H9 (cell line): Measurements from ENCODE around the gene APLF. TPM values are rescaled to one million over a fixed set of nuclear protein-coding genes. Genes with fewer than 3 reads are reported as not detected.

ENCODE experiments used
- DNase-seq: peaks from one replicate; pipeline ENCODE4 v3.0.0-alpha.2; 2017
- H2AFZ ChIP-seq: one replicate; pipeline ENCODE4 v1.6.1; 2013; ENCODE audit warnings: mild to moderate bottlenecking, low read length, control low read depth, moderate library complexity
- H2AK5ac ChIP-seq: 2 replicates; pipeline ENCODE4 v1.6.1; 2013; ENCODE audit warnings: low read length, control low read depth, mixed read lengths; ENCODE audit not compliant: insufficient read length
- H2BK120ac ChIP-seq: one replicate; pipeline ENCODE4 v1.6.1; 2013; ENCODE audit warnings: low read depth, mild to moderate bottlenecking, low read length, control low read depth, inconsistent platforms; ENCODE audit not compliant: poor library complexity, severe bottlenecking
- H2BK12ac ChIP-seq: 2 replicates; pipeline ENCODE4 v1.6.1; 2013; ENCODE audit warnings: low read length, control low read depth, mixed read lengths, low read depth; ENCODE audit not compliant: insufficient read length
- H2BK15ac ChIP-seq: 2 replicates; pipeline ENCODE4 v1.6.1; 2013; ENCODE audit warnings: low read depth, low read length, control low read depth
- H2BK20ac ChIP-seq: one replicate; pipeline ENCODE4 v1.6.1; 2013; ENCODE audit warnings: low read depth, mild to moderate bottlenecking, low read length, control low read depth, inconsistent platforms; ENCODE audit not compliant: poor library complexity, severe bottlenecking
- H2BK5ac ChIP-seq: 2 replicates; pipeline ENCODE4 v1.6.1; 2013; ENCODE audit warnings: low read length, control low read depth, mixed read lengths; ENCODE audit not compliant: insufficient read length
- H3K14ac ChIP-seq: 2 replicates; pipeline ENCODE4 v1.6.1; 2013; ENCODE audit warnings: low read length, control low read depth; ENCODE audit not compliant: insufficient read depth
- H3K18ac ChIP-seq: 2 replicates; pipeline ENCODE4 v1.6.1; 2013; ENCODE audit warnings: low read depth, mild to moderate bottlenecking, mixed read lengths, low read length, control low read depth; ENCODE audit not compliant: insufficient read length
- H3K23ac ChIP-seq: 2 replicates; pipeline ENCODE4 v1.6.1; 2013; ENCODE audit warnings: low read length, control low read depth, mixed read lengths, low read depth; ENCODE audit not compliant: insufficient read length
- H3K23me2 ChIP-seq: 2 replicates; pipeline ENCODE4 v1.6.1; 2013; ENCODE audit warnings: low read depth, mild to moderate bottlenecking, mixed read lengths, low read length, control low read depth; ENCODE audit not compliant: insufficient read length, poor library complexity, severe bottlenecking
- H3K27ac ChIP-seq: 2 replicates; pipeline ENCODE4 v1.5.1; 2013; ENCODE audit warnings: low read length, control low read depth, mixed read lengths, low read depth; ENCODE audit not compliant: insufficient read length
- H3K27me3 ChIP-seq: 2 replicates; pipeline ENCODE4 v1.6.1; 2013; ENCODE audit warnings: low read length, control low read depth, inconsistent platforms; ENCODE audit not compliant: insufficient read depth
- H3K4ac ChIP-seq: 2 replicates; pipeline ENCODE4 v1.6.1; 2013; ENCODE audit warnings: low read depth, mild to moderate bottlenecking, control low read depth, inconsistent platforms, low read length, moderate library complexity
- H3K4me1 ChIP-seq: 2 replicates; pipeline ENCODE4 v1.6.1; 2013; ENCODE audit warnings: low read length, control low read depth, inconsistent platforms; ENCODE audit not compliant: insufficient read depth
- H3K4me2 ChIP-seq: 2 replicates; pipeline ENCODE4 v1.6.1; 2013; ENCODE audit warnings: low read length, control low read depth, mixed read lengths; ENCODE audit not compliant: insufficient read length, insufficient read depth
- H3K56ac ChIP-seq: 2 replicates; pipeline ENCODE4 v1.6.1; 2013; ENCODE audit warnings: low read depth, mild to moderate bottlenecking, mixed read lengths, low read length, control low read depth; ENCODE audit not compliant: insufficient read length
- H3K79me1 ChIP-seq: 2 replicates; pipeline ENCODE4 v1.6.1; 2013; ENCODE audit warnings: low read depth, mild to moderate bottlenecking, moderate library complexity, low read length, control low read depth, inconsistent platforms; ENCODE audit not compliant: insufficient read depth, poor library complexity, severe bottlenecking
- H3K79me2 ChIP-seq: 2 replicates; pipeline ENCODE4 v1.6.1; 2013; ENCODE audit warnings: low read length, control low read depth, inconsistent platforms; ENCODE audit not compliant: insufficient read depth
- H3K9ac ChIP-seq: 2 replicates; pipeline ENCODE4 v1.6.1; 2013; ENCODE audit warnings: low read length, control low read depth, mixed read lengths; ENCODE audit not compliant: insufficient read length; ENCODE audit errors: extremely low read depth
- H3K9me3 ChIP-seq: one replicate; pipeline ENCODE4 v1.6.1; 2013; ENCODE audit warnings: low read depth, low read length, inconsistent platforms; ENCODE audit not compliant: control insufficient read depth
- H3T11ph ChIP-seq: one replicate; pipeline ENCODE4 v1.6.1; 2013; ENCODE audit warnings: mild to moderate bottlenecking, low read length, control low read depth, inconsistent platforms
- H4K20me1 ChIP-seq: one replicate; pipeline ENCODE4 v1.6.1; 2013; ENCODE audit not compliant: control insufficient read depth, insufficient read length, insufficient read depth
- H4K5ac ChIP-seq: 2 replicates; pipeline ENCODE4 v1.6.1; 2013; ENCODE audit warnings: low read depth, mild to moderate bottlenecking, mixed read lengths, low read length, control low read depth; ENCODE audit not compliant: insufficient read length
- H4K8ac ChIP-seq: replicated peaks from 2 replicates; pipeline ENCODE4 v1.6.1; 2013; ENCODE audit warnings: low read length, control low read depth, mixed read lengths, low read depth; ENCODE audit not compliant: insufficient read length
- H4K91ac ChIP-seq: 2 replicates; pipeline ENCODE4 v1.6.1; 2013; ENCODE audit warnings: low read depth, mild to moderate bottlenecking, moderate library complexity, mixed read lengths, low read length, control low read depth; ENCODE audit not compliant: insufficient read length
- H3K27ac Mint-ChIP-seq, 3 experiments: 2 replicates in 2 of 3; 3 replicates in 1 of 3; pipeline ENCODE4 v1.8.0; 2020 to 2021; ENCODE audit warnings: mixed read lengths in 3 of 3, mild to moderate bottlenecking in 1 of 3, moderate library complexity in 1 of 3
- H3K27me3 Mint-ChIP-seq: 2 replicates; pipeline ENCODE4 v1.8.0; 2021; ENCODE audit warnings: low read depth, mild to moderate bottlenecking, moderate library complexity, mixed read lengths
- H3K36me3 Mint-ChIP-seq, 3 experiments: 2 replicates in 2 of 3; 3 replicates in 1 of 3; pipeline ENCODE4 v1.8.0; 2020 to 2021; ENCODE audit warnings: low read depth in 3 of 3, mixed read lengths in 3 of 3; ENCODE audit not compliant: insufficient read depth in 1 of 3
- H3K4me1 Mint-ChIP-seq, 2 experiments: 2 replicates each; pipeline ENCODE4 v1.8.0; 2020; ENCODE audit warnings: mixed read lengths in 2 of 2
- H3K4me3 Mint-ChIP-seq, 2 experiments: 2 replicates in 1 of 2; 3 replicates in 1 of 2; pipeline ENCODE4 v1.8.0; 2020 to 2021; ENCODE audit warnings: mild to moderate bottlenecking in 2 of 2, mixed read lengths in 2 of 2, moderate library complexity in 1 of 2
- H3K9me3 Mint-ChIP-seq, 2 experiments: 2 replicates in 1 of 2; 3 replicates in 1 of 2; pipeline ENCODE4 v1.8.0; 2020; ENCODE audit warnings: mild to moderate bottlenecking in 2 of 2, mixed read lengths in 2 of 2, moderate library complexity in 1 of 2
- WGBS: extraction: QIAGEN DNeasy Blood & Tissue Kit; methylation state at CpG from one replicate; pipeline ENCODE4 v1.1.7; 2013; ENCODE audit warnings: missing lambda C conversion rate, low lambda C conversion rate, mixed read lengths; ENCODE audit not compliant: insufficient read length; ENCODE audit errors: extremely low coverage; 5-methylcytosine and 5-hydroxymethylcytosine counted together
- total RNA-seq: library from RNA; stranded (reverse); gene quantifications from 2 replicates; pipeline ENCODE4 v1.2.1, GENCODE V29; 2021
- TF ChIP-seq, protein P1 (sequence below): fragments of 200-600 bp; sonication (generic); conservative IDR thresholded peaks from 3 replicates; pipeline ENCODE4 v1.8.0; 2021; ENCODE audit warnings: antibody characterized with exemption, mild to moderate bottlenecking

Gene APLF
- total RNA-seq, 1 experiment from 2014 or later: 3.7 TPM

DNA sequence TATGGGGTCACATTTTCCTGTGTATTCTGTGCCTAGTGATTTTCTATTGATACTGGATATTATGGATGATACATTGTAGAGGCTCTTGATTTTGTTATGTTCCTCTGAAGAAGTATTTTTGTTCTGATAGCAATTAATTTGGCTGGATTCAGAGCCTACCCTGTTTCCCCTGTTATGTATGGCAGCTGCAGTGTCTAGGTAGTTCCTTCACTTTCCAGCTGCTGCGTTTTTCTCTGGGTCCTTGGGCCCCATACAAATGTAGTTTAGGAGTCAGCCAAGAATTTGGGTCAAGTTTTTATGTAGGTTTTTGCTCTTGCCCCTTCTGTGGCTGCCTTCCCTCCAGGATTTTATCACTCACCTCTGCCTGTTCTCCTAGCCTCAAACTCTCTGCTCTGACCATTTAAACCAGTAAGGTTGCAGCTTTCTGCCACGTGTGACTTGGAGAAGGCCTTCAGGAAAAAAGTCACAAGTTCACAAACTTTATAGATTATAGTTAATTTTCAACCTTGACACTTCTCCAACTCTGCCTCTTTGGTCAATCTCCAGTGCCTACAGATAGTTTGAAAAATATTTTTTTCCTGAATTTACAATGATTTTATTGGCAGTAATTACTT, 47.0 kb downstream of the APLF start:
- H4K5ac ChIP-seq: no peak overlapping the region
- no peak overlapping the region for H4K91ac ChIP-seq
- H2BK120ac ChIP-seq: no peak overlapping the region
- no peak overlapping the region for H3K14ac ChIP-seq
- H3K36me3 Mint-ChIP-seq: no peaks in the 10 kb centered on the region
- H4K20me1 ChIP-seq: no peaks in the 10 kb centered on the region
- TF ChIP-seq, protein P1, sequence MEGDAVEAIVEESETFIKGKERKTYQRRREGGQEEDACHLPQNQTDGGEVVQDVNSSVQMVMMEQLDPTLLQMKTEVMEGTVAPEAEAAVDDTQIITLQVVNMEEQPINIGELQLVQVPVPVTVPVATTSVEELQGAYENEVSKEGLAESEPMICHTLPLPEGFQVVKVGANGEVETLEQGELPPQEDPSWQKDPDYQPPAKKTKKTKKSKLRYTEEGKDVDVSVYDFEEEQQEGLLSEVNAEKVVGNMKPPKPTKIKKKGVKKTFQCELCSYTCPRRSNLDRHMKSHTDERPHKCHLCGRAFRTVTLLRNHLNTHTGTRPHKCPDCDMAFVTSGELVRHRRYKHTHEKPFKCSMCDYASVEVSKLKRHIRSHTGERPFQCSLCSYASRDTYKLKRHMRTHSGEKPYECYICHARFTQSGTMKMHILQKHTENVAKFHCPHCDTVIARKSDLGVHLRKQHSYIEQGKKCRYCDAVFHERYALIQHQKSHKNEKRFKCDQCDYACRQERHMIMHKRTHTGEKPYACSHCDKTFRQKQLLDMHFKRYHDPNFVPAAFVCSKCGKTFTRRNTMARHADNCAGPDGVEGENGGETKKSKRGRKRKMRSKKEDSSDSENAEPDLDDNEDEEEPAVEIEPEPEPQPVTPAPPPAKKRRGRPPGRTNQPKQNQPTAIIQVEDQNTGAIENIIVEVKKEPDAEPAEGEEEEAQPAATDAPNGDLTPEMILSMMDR: no peak
- no peak for DNase-seq
- no peaks in the 10 kb centered on the region for H3K27me3 Mint-ChIP-seq
- H3K27ac Mint-ChIP-seq: peak overlapping the region in 1 of 3 experiments; percentile 41; a peak in 1 of 7 replicates
- no peak overlapping the region for H3K27ac ChIP-seq
- H4K8ac ChIP-seq: no peak overlapping the region
- H2BK20ac ChIP-seq: no peak overlapping the region
- H3K9ac ChIP-seq: no peak overlapping the region
- no peak overlapping the region for H3K4me3 Mint-ChIP-seq
- no peak overlapping the region for H3T11ph ChIP-seq
- H3K23ac ChIP-seq: no peak overlapping the region
- no peaks in the 10 kb centered on the region for H3K9me3 Mint-ChIP-seq
- no peaks in the 10 kb centered on the region for H3K4me1 Mint-ChIP-seq
- H3K18ac ChIP-seq: no peak overlapping the region
- H3K4me2 ChIP-seq: no peak overlapping the region
- no peaks in the 10 kb centered on the region for H3K23me2 ChIP-seq
- H3K56ac ChIP-seq: no peak overlapping the region
- H2AK5ac ChIP-seq: no peak overlapping the region
- no peaks in the 10 kb centered on the region for H3K79me1 ChIP-seq
- H2BK5ac ChIP-seq: no peak overlapping the region
- no peaks in the 10 kb centered on the region for H3K4me1 ChIP-seq
- WGBS: no CpG with 5 or more reads among the region's 2 CpGs
- H3K9me3 ChIP-seq: no peaks in the 10 kb centered on the region
- no peak overlapping the region for H2AFZ ChIP-seq
- H2BK15ac ChIP-seq: no peak overlapping the region
- no peaks in the 10 kb centered on the region for H3K79me2 ChIP-seq
- H3K27me3 ChIP-seq: no peaks in the 10 kb centered on the region
- no peak overlapping the region for H3K4ac ChIP-seq
- H2BK12ac ChIP-seq: no peak overlapping the region
